ENCODE measurements around the gene LASP1.

GRCh38 chr17:38853292-38854219 lies 16.3 kb upstream of the LASP1 start, which contains the start of gene RPL23:
- TF ChIP-seq CTCF (conservative IDR thresholded peaks at IDR 0.05; ENCODE audit: low read length) (no peak), EZH2phosphoT487 (IDR thresholded peaks at IDR 0.05; ENCODE audit: borderline replicate concordance, low read depth, low read length) (no peak)
